Upper lobe of left lung (tissue), 6 donors: Measurements from ENCODE around the gene RINL. TPM values are rescaled to one million over a fixed set of nuclear protein-coding genes. Genes with fewer than 3 reads are reported as not detected.

Source experiments
- ATAC-seq, 2 donors: fragments of 200-7000 bp; cut with Tn5 transposase; one replicate each; pipeline ENCODE4 v1.9.1; 2022; ENCODE audit warnings: mild to moderate bottlenecking in 2 of 2, moderate library complexity in 2 of 2; ENCODE audit not compliant: low FRiP score in 2 of 2
- DNase-seq, 2 donors: peaks; one replicate each; pipeline ENCODE4 v3.0.0-alpha.2; 2019 to 2020
- H3K27ac ChIP-seq, 4 donors: fragments of 200-600 bp; sonication (generic); one replicate each; pipeline ENCODE4 v1.5.1; 2016 to 2019
- H3K27me3 ChIP-seq, 4 donors: fragments of 200-600 bp; sonication (generic); one replicate each; pipeline ENCODE4 v1.5.1; 2017 to 2019
- H3K36me3 ChIP-seq, 4 donors: fragments of 200-600 bp; sonication (generic); one replicate each; pipeline ENCODE4 v1.5.1; 2016 to 2019
- H3K4me1 ChIP-seq, 4 donors: fragments of 200-600 bp; sonication (generic); one replicate each; pipeline ENCODE4 v1.5.1; 2018 to 2019
- H3K4me3 ChIP-seq, 4 donors: fragments of 200-600 bp; sonication (generic); one replicate each; pipeline ENCODE4 v1.5.1; 2017 to 2019; ENCODE audit warnings: mild to moderate bottlenecking in 2 of 4, moderate library complexity in 1 of 4
- H3K9me3 ChIP-seq, 4 donors: fragments of 200-600 bp; sonication (generic); one replicate each; pipeline ENCODE4 v1.5.1; 2018 to 2019
- EP300 ChIP-seq, 4 donors: sonication (generic); formaldehyde crosslinking; IDR thresholded peaks; one replicate each; pipeline ENCODE4 v1.5.1; 2017; ENCODE audit warnings: antibody characterized with exemption in 4 of 4, control low read depth in 2 of 4
- POLR2A ChIP-seq, 4 donors: fragments of 450-650 bp; IDR thresholded peaks; one replicate each; pipeline ENCODE4 v1.5.1; 2016 to 2017; ENCODE audit warnings: antibody characterized with exemption in 4 of 4, mild to moderate bottlenecking in 2 of 4
- POLR2AphosphoS5 ChIP-seq, 2 donors: sonication (generic); formaldehyde crosslinking; IDR thresholded peaks; one replicate each; pipeline ENCODE4 v1.5.1; 2017; ENCODE audit warnings: antibody characterized with exemption in 2 of 2
- WGBS, 2 donors: methylation state at CpG; one replicate each; pipeline ENCODE4 v1.1.5; 2017 to 2018; 5-methylcytosine and 5-hydroxymethylcytosine counted together
- total RNA-seq, 6 donors: library from RNA; depleted of rRNA in 4 of 6; stranded (reverse); fragments of >200 nt in 4 of 6; gene quantifications; one replicate each; pipeline versions ENCODE4 v1.1.0 to v1.2.1, GENCODE V29; 2016 to 2021
- TF ChIP-seq, protein P1 (sequence below), 6 experiments: fragments of 450-650 bp in 4 of 6; fragments of 200-600 bp in 2 of 6; sonication (generic) in 2 of 6; IDR thresholded peaks; one replicate each; pipeline ENCODE4 v1.5.1; 2016 to 2019; ENCODE audit warnings: antibody characterized with exemption in 6 of 6
- donor health status: DM: no; HTN: no; CAD: no; lungs with moderate emphysema.
- donor health status: DM: no; HTN: yes; CAD: no; lungs with severe emphysema.

RINL gene
- total RNA-seq, 6 donors from 2014 or later: 8.7 to 23.1 (median 13.2) TPM

DNA sequence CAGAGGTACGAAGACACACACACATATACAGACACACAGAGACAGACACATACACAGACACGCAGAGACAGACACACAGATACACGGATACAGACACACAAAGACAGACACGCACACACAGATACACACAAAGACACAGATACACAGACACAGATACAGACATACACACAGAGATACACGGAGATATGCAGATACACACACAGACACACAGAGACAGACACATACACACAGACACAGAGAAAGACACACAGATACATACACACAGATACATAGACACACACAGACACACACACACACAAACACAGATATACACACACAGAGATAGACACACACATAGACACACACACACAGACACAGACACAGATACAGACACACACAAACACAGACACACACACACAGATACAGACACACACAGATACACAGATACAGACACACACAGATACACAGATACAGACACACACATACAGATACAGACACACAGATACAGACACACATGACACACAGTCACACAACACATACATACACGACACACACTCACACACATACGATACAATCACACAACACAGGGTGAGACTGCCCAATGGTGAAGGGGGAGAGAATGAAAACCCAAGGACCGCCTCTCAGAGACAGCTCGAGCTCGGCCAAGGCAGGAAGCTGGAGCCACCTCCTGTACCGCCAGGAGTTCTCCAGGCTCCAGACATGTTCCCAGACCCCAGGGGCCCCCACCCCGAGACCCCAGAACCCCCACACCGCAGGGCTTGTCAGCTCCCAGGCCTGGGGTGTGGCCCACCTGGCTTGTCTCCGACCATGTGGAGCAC lies 42.7 kb upstream of the RINL start:
- Histone ChIP-seq H3K9me3 (no peaks in the 10 kb centered on the region), H3K36me3 (peaks cover 3 to 35% (median 20%) of the 10 kb centered on the region in 4 donors), H3K27ac (no peak overlapping the region), H3K4me1 (no peaks in the 10 kb centered on the region), H3K4me3 (no peak overlapping the region), H3K27me3 (no peaks in the 10 kb centered on the region)
- DNase-seq (no peak), ATAC-seq (no peak)
- WGBS, 2 donors: 77 to 79% methylated on average over 11 to 14 of the region's 14 CpGs
- TF ChIP-seq POLR2A (IDR thresholded peaks at IDR 0.05) (no peak), EP300 (IDR thresholded peaks at IDR 0.05) (no peak), POLR2AphosphoS5 (IDR thresholded peaks at IDR 0.05) (no peak)
- TF ChIP-seq, protein P1, sequence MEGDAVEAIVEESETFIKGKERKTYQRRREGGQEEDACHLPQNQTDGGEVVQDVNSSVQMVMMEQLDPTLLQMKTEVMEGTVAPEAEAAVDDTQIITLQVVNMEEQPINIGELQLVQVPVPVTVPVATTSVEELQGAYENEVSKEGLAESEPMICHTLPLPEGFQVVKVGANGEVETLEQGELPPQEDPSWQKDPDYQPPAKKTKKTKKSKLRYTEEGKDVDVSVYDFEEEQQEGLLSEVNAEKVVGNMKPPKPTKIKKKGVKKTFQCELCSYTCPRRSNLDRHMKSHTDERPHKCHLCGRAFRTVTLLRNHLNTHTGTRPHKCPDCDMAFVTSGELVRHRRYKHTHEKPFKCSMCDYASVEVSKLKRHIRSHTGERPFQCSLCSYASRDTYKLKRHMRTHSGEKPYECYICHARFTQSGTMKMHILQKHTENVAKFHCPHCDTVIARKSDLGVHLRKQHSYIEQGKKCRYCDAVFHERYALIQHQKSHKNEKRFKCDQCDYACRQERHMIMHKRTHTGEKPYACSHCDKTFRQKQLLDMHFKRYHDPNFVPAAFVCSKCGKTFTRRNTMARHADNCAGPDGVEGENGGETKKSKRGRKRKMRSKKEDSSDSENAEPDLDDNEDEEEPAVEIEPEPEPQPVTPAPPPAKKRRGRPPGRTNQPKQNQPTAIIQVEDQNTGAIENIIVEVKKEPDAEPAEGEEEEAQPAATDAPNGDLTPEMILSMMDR (IDR thresholded peaks at IDR 0.05): no peak

DNA sequence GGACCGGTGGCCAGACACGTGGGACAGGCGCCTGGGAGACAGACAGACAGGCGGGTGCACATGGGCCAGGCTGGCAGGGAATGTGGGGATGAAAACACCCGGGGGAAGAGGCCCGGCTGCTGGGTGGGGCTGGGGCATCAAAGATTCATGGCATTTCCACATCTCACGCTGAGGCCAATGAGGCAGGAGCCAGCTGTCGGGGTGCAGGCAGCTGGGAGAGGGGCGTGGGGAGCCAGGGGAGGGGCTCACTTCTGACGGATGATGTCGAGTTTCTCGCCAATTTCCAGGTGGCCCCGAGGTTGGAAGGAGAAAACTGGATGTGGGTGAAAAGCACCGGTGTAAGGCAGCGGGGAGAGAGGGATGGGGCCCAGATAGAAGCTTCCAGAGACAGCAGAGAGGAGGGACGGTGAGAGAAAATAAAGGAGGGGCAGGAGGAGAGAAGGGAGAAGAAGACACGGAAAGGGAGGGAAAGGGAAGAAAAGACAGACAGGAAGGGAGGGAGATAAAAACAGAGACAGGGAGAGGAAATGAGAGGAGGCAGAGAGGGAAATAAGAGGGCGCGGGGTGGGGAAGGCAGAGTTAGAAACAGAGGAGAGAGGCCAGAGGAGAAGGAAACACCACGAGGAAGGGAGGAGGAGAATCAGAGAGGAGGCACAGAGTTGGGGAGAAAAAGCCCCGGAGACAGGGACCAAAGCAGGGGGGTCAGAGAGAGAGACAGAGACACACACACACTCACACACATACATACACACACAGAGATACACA lies 41.9 kb upstream of the RINL start:
- no peak for DNase-seq
- Histone ChIP-seq H3K4me1 (no peaks in the 10 kb centered on the region), H3K27me3 (no peaks in the 10 kb centered on the region), H3K27ac (no peak overlapping the region), H3K4me3 (no peak overlapping the region), H3K36me3 (peaks cover 3 to 28% (median 16%) of the 10 kb centered on the region in 4 donors), H3K9me3 (no peaks in the 10 kb centered on the region)
- WGBS, 2 donors: 71 to 75% methylated on average over 20 to 21 of the region's 21 CpGs
- ATAC-seq: no peak
- TF ChIP-seq, protein P1 (IDR thresholded peaks at IDR 0.05): no peak
- TF ChIP-seq POLR2A (IDR thresholded peaks at IDR 0.05) (no peak), POLR2AphosphoS5 (IDR thresholded peaks at IDR 0.05) (no peak), EP300 (IDR thresholded peaks at IDR 0.05) (no peak)

DNA sequence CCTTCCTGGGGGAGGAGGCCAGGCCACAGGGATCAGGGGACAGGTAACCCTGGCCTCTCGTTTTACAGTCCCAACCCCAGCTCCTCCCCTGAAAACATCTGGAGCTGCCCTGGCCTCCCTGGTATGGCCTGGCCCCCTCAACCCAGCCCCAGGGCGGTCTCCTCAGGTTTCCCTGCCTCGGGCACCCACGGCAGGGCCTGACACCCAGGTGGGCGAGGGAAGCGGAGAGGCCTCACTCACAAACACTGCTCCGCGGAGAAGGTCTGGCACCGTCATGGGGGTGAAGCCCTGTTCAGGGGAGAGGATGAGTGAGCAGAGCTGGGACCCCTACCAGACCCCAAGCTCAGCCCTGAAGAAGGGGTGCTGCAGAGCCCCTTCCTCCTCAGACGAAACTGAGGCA lies 40.5 kb upstream of the RINL start:
- Histone ChIP-seq H3K36me3 (peaks cover 0 to 16% (median 5%) of the 10 kb centered on the region in 4 donors), H3K4me1 (no peaks in the 10 kb centered on the region), H3K9me3 (no peaks in the 10 kb centered on the region), H3K27me3 (no peaks in the 10 kb centered on the region), H3K27ac (no peak overlapping the region), H3K4me3 (no peak overlapping the region)
- 93 to 98% methylated on average over 7 to 9 of the region's 10 CpGs for WGBS, 2 donors
- TF ChIP-seq, protein P1 (IDR thresholded peaks at IDR 0.05): no peak
- TF ChIP-seq EP300 (IDR thresholded peaks at IDR 0.05): no peak
- TF ChIP-seq POLR2A (IDR thresholded peaks at IDR 0.05): no peak
- no peak for TF ChIP-seq POLR2AphosphoS5 (IDR thresholded peaks at IDR 0.05)
- DNase-seq (no peak), ATAC-seq (no peak)

DNA sequence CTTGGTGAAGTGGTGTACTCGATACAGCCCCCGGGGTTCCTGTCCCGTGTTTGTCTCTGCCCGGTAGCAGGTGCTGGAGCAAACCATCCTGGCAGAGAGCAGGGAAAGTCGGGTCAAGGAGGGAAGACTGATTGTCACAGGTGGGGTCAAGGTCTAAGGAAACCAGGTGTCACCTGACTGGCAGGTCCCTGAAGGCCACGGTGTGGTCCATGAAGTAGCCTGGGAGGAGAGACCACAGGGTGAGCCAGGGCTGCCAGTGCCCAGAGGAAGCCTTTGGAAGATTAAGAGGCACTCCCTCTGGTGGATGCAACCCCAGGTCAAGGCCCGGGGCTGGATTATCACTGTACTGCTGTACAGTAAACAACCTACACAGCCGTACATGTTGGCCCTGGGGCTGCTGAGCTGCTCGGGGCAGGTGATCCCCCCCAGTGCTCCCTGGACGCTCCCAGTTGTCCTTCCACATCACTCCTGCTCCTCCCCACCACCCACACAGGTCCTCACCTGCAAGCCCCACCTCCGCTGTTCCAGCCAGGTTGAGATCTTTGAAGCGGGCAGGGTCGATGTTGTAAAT lies 39.9 kb upstream of the RINL start:
- Histone ChIP-seq H3K27me3 (no peaks in the 10 kb centered on the region), H3K27ac (no peak overlapping the region), H3K36me3 (peaks cover 0 to 16% (median 5%) of the 10 kb centered on the region in 4 donors), H3K4me3 (no peak overlapping the region), H3K4me1 (no peaks in the 10 kb centered on the region), H3K9me3 (no peaks in the 10 kb centered on the region)
- no peak for ATAC-seq
- WGBS, 2 donors: 84 to 85% methylated on average over 6 to 12 of the region's 13 CpGs
- no peak for TF ChIP-seq POLR2A (IDR thresholded peaks at IDR 0.05)
- TF ChIP-seq POLR2AphosphoS5 (IDR thresholded peaks at IDR 0.05): no peak
- TF ChIP-seq, protein P1 (IDR thresholded peaks at IDR 0.05): no peak
- TF ChIP-seq EP300 (IDR thresholded peaks at IDR 0.05): no peak
- DNase-seq: no peak
